WTC11 (cell line): ENCODE data around the gene RETREG3. TPM values are rescaled to one million over a fixed set of nuclear protein-coding genes. Genes with fewer than 3 reads are reported as not detected.
"Not testable (repeated sequence)": the region's sequence is repeated elsewhere in the genome, so short reads cannot be mapped to it uniquely, and the experiment has no call there.

Source experiments
- ATAC-seq: fragments of 200-7000 bp; cut with Tn5 transposase; 2 replicates; pipeline ENCODE4 v1.10.0; 2021; ENCODE audit warnings: mild to moderate bottlenecking, moderate library complexity
- CTCF ChIA-PET: fragments of 300-600 bp; sonication (Branson Sonifier 250); formaldehyde crosslinking; loops from one replicate; lab custom pipeline; 2021; ENCODE audit warnings: antibody characterized with exemption; lab: Charles Lee
- POLR2A ChIA-PET: fragments of 350-600 bp; sonication (Branson Sonifier 250); formaldehyde crosslinking; loops from one replicate; lab custom pipeline; 2021; ENCODE audit warnings: antibody characterized with exemption; lab: Charles Lee
- DNase-seq: peaks from one replicate; pipeline ENCODE4 v3.0.0; 2021; ENCODE audit warnings: low spot score
- H3K27ac Mint-ChIP-seq: 2 replicates; pipeline ENCODE4 v1.8.0; 2021; ENCODE audit warnings: mixed read lengths
- H3K27me3 Mint-ChIP-seq: 2 replicates; pipeline ENCODE4 v1.8.0; 2021; ENCODE audit warnings: low read depth, mild to moderate bottlenecking, moderate library complexity, mixed read lengths
- H3K36me3 Mint-ChIP-seq: 2 replicates; pipeline ENCODE4 v1.8.0; 2021; ENCODE audit warnings: mixed read lengths
- H3K4me1 Mint-ChIP-seq: 2 replicates; pipeline ENCODE4 v1.8.0; 2022; ENCODE audit warnings: mixed read lengths
- H3K4me3 Mint-ChIP-seq: 2 replicates; pipeline ENCODE4 v1.8.0; 2021; ENCODE audit warnings: mild to moderate bottlenecking, moderate library complexity, mixed read lengths
- H3K9me3 Mint-ChIP-seq: 2 replicates; pipeline ENCODE4 v1.8.0; 2021; ENCODE audit warnings: mixed read lengths
- EMX1 ChIP-seq: fragments of 250-450 bp; sonication (Bioruptor Pico); IDR thresholded peaks from 2 replicates; pipeline ENCODE4 v1.8.0; 2021; ENCODE audit warnings: mild to moderate bottlenecking
- FOXJ3 ChIP-seq: sonication (generic); formaldehyde crosslinking; IDR thresholded peaks from 2 replicates; pipeline ENCODE4 v1.9.0; 2021; ENCODE audit warnings: missing genetic modification reagents, mild to moderate bottlenecking, borderline replicate concordance
- FOXP1 ChIP-seq: sonication (generic); formaldehyde crosslinking; IDR thresholded peaks from 2 replicates; pipeline ENCODE4 v1.8.0; 2022; ENCODE audit warnings: missing genetic modification reagents, mild to moderate bottlenecking, moderate library complexity, borderline replicate concordance
- GABPB1 ChIP-seq: sonication (generic); formaldehyde crosslinking; IDR thresholded peaks from 2 replicates; pipeline ENCODE4 v1.8.1; 2023; ENCODE audit warnings: mild to moderate bottlenecking, missing genetic modification reagents
- PRRX2 ChIP-seq: fragments of 250-450 bp; sonication (Bioruptor Pico); IDR thresholded peaks from 2 replicates; pipeline ENCODE4 v1.8.0; 2021; ENCODE audit warnings: mild to moderate bottlenecking
- TEAD1 ChIP-seq: sonication (generic); formaldehyde crosslinking; IDR thresholded peaks from 2 replicates; pipeline ENCODE4 v1.8.0; 2022; ENCODE audit warnings: mild to moderate bottlenecking, missing genetic modification reagents
- ZNF121 ChIP-seq: sonication (generic); formaldehyde crosslinking; IDR thresholded peaks from 2 replicates; pipeline ENCODE4 v1.8.0; 2023; ENCODE audit warnings: missing genetic modification reagents
- ZNF263 ChIP-seq: sonication (generic); formaldehyde crosslinking; IDR thresholded peaks from 2 replicates; pipeline ENCODE4 v1.8.1; 2022; ENCODE audit warnings: low read depth, mild to moderate bottlenecking, moderate library complexity, missing genetic modification reagents
- total RNA-seq: library from RNA; stranded (reverse); gene quantifications from 3 replicates; pipeline ENCODE4 v1.2.3, GENCODE V29; 2021
- TF ChIP-seq, protein P1 (sequence below): fragments of 250-450 bp; sonication (Bioruptor Pico); IDR thresholded peaks from 2 replicates; pipeline ENCODE4 v1.9.0; 2021; ENCODE audit warnings: mild to moderate bottlenecking
- TF ChIP-seq, protein P2 (sequence below): sonication (generic); formaldehyde crosslinking; IDR thresholded peaks from 2 replicates; pipeline ENCODE4 v1.8.0; 2022; ENCODE audit warnings: missing genetic modification reagents
- TF ChIP-seq, protein P3 (sequence below): sonication (generic); formaldehyde crosslinking; conservative IDR thresholded peaks from 2 replicates; pipeline ENCODE4 v1.8.1; 2022; ENCODE audit warnings: mild to moderate bottlenecking, missing genetic modification reagents
- TF ChIP-seq, protein P4 (sequence below): fragments of 250-450 bp; sonication (Bioruptor Pico); IDR thresholded peaks from 2 replicates; pipeline ENCODE4 v1.9.0; 2021; ENCODE audit warnings: mild to moderate bottlenecking
- TF ChIP-seq, protein P5 (sequence below): sonication (generic); formaldehyde crosslinking; IDR thresholded peaks from 2 replicates; pipeline ENCODE4 v1.8.1; 2023; ENCODE audit warnings: mild to moderate bottlenecking, missing genetic modification reagents, moderate library complexity
- TF ChIP-seq, protein P6 (sequence below): sonication (generic); formaldehyde crosslinking; IDR thresholded peaks from 2 replicates; pipeline ENCODE4 v1.8.1; 2023; ENCODE audit warnings: mild to moderate bottlenecking, moderate library complexity, missing genetic modification reagents
- TF ChIP-seq, protein P7 (sequence below): sonication (generic); formaldehyde crosslinking; IDR thresholded peaks from 2 replicates; pipeline ENCODE4 v1.8.1; 2022; ENCODE audit warnings: mild to moderate bottlenecking, missing genetic modification reagents, moderate library complexity, borderline replicate concordance

RETREG3 gene
- total RNA-seq, 1 experiment from 2014 or later, result 40.4 TPM

DNA sequence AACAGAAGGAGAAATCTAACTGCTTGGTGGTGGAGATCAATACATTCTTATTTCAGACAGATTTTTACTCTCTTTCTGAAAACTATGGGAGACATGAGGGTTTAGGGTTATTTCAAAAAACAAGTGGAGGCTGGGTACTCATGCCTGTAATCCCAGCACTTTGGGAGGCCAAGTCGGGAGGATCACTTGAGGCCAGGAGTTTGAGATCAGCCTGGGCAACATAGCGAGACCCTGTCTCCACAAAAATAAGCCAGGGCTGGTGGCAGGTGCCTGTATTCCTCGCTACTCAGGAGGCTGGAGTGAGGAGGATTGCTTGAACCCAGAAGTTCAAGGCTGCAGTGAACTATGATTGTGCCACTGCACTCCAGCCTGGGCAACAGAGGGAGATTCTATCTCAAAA is 12.8 kb upstream of the RETREG3 start:
- ATAC-seq, H3K4me3 Mint-ChIP-seq, H3K9me3 Mint-ChIP-seq, H3K27ac Mint-ChIP-seq, H3K36me3 Mint-ChIP-seq, POLR2A ChIA-PET, DNase-seq: not testable (repeated sequence)
- CTCF ChIA-PET, result interaction anchor here (1.4 to 2.4 kb wide), 3 partner anchors 44 to 59 kb away, joined by 5 to 7 read pairs (median 6); partner anchors contain the start of gene PSMC3IP
- TF ChIP-seq ZNF121 (CRISPR knock-in tag), result peak; percentile 59; the same call in 1 of the 2 replicates
- TF ChIP-seq, all 79 proteins: peak for 1; not testable (repeated sequence) for 78
- not testable (repeated sequence) for H3K27me3 Mint-ChIP-seq
- H3K4me1 Mint-ChIP-seq, result peaks cover 12% of the 10 kb centered on the region

DNA sequence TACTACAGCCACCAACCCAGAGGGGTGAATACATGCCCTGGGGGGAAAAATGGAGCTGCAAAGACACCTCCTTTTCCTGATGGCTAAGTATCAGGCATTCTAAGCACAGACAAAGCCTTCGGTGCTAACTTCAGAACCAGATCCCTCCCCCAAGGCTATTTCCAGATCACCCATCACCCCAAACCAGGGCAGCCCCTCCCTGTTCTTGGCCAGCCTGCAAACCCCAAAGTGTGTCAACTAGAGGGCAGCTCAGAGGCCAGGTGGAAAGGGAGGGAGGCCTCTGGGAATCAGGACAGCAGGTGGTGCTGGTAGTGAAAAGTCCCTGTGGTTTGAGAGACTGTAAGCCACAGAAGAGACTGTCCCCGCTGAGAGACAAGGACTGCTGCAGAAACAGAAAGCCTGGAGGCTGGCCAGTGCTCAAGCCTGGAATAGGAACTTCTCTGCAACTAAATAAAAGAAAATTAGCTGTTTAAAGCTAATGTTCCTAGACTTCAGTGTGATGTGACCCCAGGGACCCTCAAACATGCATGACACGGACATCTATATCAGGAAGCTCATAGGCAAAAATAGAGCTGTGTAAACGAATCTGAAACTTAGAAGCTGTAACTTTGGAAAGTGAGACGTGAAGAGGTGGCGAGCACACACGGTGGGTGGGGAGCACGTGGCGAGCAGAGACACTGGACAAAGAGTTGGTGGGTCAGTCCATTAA is 9.4 kb upstream of the RETREG3 start:
- H3K27ac Mint-ChIP-seq, result peak overlapping the region; percentile 14; the same call in 1 of the 2 replicates

DNA sequence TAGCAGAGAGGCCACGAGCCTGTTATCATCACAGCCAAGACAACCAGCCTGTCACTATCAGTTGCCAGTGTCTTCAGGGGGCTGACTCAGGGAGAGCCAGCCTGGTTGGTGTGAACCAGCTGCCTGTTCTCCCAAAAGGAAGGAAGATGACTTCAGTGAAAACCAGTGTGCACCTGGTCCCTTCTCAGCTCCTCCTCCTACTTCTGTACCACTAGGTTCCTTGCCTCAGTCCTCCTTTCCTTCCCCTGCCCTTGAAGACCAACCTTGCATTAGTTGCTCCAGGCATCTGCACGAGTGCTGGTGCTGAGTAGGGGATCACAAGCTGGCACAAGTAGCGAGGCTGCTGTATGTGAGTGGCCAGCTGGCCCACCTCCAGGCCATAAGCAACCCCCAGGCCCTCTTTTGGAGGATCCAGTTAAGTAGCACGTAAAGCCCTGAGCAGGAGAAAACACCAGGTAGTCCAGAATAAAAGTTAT is 8.8 kb upstream of the RETREG3 start:
- Mint-ChIP-seq H3K27ac (peak overlapping the region; percentile 61; the same call in 1 of the 2 replicates), H3K9me3 (no peaks in the 10 kb centered on the region), H3K36me3 (peaks cover 27% of the 10 kb centered on the region), H3K27me3 (no peaks in the 10 kb centered on the region), H3K4me3 (no peak overlapping the region), H3K4me1 (peaks cover 12% of the 10 kb centered on the region)
- ATAC-seq (peak; percentile 21), DNase-seq (no peak)
- POLR2A ChIA-PET, result interaction anchor here (1.0 to 2.2 kb wide), 6 partner anchors 9 to 126 kb away, joined by 3 to 8 read pairs (median 4); partner anchors contain the start of genes PLEKHH3, RETREG3, TUBG1 and TUBG2
- CTCF ChIA-PET, result interaction anchor here (0.6 to 7.2 kb wide), 17 partner anchors 9 to 306 kb away, joined by 3 to 61 read pairs (median 9); partner anchors contain the start of genes BECN1, CCR10, PLEKHH3 and PSMC3IP
- TF ChIP-seq FOXP1 (CRISPR knock-in tag) (no peak), ZNF263 (CRISPR knock-in tag) (no peak), GABPB1 (CRISPR knock-in tag) (no peak), PRRX2 (CRISPR knock-in tag) (no peak), TEAD1 (CRISPR knock-in tag) (no peak), EMX1 (CRISPR knock-in tag) (no peak), FOXJ3 (CRISPR knock-in tag) (no peak)
- TF ChIP-seq, protein P1, sequence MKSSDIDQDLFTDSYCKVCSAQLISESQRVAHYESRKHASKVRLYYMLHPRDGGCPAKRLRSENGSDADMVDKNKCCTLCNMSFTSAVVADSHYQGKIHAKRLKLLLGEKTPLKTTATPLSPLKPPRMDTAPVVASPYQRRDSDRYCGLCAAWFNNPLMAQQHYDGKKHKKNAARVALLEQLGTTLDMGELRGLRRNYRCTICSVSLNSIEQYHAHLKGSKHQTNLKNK (CRISPR knock-in tag), result no peak
- TF ChIP-seq, protein P2, sequence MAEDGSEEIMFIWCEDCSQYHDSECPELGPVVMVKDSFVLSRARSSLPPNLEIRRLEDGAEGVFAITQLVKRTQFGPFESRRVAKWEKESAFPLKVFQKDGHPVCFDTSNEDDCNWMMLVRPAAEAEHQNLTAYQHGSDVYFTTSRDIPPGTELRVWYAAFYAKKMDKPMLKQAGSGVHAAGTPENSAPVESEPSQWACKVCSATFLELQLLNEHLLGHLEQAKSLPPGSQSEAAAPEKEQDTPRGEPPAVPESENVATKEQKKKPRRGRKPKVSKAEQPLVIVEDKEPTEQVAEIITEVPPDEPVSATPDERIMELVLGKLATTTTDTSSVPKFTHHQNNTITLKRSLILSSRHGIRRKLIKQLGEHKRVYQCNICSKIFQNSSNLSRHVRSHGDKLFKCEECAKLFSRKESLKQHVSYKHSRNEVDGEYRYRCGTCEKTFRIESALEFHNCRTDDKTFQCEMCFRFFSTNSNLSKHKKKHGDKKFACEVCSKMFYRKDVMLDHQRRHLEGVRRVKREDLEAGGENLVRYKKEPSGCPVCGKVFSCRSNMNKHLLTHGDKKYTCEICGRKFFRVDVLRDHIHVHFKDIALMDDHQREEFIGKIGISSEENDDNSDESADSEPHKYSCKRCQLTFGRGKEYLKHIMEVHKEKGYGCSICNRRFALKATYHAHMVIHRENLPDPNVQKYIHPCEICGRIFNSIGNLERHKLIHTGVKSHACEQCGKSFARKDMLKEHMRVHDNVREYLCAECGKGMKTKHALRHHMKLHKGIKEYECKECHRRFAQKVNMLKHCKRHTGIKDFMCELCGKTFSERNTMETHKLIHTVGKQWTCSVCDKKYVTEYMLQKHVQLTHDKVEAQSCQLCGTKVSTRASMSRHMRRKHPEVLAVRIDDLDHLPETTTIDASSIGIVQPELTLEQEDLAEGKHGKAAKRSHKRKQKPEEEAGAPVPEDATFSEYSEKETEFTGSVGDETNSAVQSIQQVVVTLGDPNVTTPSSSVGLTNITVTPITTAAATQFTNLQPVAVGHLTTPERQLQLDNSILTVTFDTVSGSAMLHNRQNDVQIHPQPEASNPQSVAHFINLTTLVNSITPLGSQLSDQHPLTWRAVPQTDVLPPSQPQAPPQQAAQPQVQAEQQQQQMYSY (CRISPR knock-in tag), result no peak
- TF ChIP-seq, protein P3, sequence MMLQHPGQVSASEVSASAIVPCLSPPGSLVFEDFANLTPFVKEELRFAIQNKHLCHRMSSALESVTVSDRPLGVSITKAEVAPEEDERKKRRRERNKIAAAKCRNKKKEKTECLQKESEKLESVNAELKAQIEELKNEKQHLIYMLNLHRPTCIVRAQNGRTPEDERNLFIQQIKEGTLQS (CRISPR knock-in tag), result no peak
- TF ChIP-seq, protein P4, sequence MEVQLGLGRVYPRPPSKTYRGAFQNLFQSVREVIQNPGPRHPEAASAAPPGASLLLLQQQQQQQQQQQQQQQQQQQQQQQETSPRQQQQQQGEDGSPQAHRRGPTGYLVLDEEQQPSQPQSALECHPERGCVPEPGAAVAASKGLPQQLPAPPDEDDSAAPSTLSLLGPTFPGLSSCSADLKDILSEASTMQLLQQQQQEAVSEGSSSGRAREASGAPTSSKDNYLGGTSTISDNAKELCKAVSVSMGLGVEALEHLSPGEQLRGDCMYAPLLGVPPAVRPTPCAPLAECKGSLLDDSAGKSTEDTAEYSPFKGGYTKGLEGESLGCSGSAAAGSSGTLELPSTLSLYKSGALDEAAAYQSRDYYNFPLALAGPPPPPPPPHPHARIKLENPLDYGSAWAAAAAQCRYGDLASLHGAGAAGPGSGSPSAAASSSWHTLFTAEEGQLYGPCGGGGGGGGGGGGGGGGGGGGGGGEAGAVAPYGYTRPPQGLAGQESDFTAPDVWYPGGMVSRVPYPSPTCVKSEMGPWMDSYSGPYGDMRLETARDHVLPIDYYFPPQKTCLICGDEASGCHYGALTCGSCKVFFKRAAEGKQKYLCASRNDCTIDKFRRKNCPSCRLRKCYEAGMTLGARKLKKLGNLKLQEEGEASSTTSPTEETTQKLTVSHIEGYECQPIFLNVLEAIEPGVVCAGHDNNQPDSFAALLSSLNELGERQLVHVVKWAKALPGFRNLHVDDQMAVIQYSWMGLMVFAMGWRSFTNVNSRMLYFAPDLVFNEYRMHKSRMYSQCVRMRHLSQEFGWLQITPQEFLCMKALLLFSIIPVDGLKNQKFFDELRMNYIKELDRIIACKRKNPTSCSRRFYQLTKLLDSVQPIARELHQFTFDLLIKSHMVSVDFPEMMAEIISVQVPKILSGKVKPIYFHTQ (CRISPR knock-in tag), result no peak

More for the DNA sequence above, 9.4 kb upstream of the RETREG3 start:
- peak; percentile 70 for DNase-seq
- POLR2A ChIA-PET, result interaction anchor here (0.7 to 2.2 kb wide), 7 partner anchors 9 to 125 kb away, joined by 3 to 8 read pairs (median 3); partner anchors contain the start of genes PLEKHH3, RETREG3, TUBG1 and TUBG2
- H3K27me3 Mint-ChIP-seq, result no peaks in the 10 kb centered on the region
- ATAC-seq, result peak; percentile 97
- CTCF ChIA-PET, result interaction anchor here (0.6 to 7.2 kb wide), 19 partner anchors 8 to 305 kb away, joined by 3 to 61 read pairs (median 7); partner anchors contain the start of genes BECN1, CCR10, PLEKHH3 and PSMC3IP
- peaks cover 23% of the 10 kb centered on the region for H3K36me3 Mint-ChIP-seq
- H3K4me1 Mint-ChIP-seq, result peaks cover 12% of the 10 kb centered on the region
- TF ChIP-seq GABPB1 (CRISPR knock-in tag) (peak; percentile 9; the same call in 1 of the 2 replicates), ZNF121 (CRISPR knock-in tag) (peak; percentile 90)
- TF ChIP-seq, protein P1 (CRISPR knock-in tag), result no peak
- TF ChIP-seq, protein P5, sequence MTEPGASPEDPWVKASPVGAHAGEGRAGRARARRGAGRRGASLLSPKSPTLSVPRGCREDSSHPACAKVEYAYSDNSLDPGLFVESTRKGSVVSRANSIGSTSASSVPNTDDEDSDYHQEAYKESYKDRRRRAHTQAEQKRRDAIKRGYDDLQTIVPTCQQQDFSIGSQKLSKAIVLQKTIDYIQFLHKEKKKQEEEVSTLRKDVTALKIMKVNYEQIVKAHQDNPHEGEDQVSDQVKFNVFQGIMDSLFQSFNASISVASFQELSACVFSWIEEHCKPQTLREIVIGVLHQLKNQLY, result no peak
- TF ChIP-seq, protein P6, sequence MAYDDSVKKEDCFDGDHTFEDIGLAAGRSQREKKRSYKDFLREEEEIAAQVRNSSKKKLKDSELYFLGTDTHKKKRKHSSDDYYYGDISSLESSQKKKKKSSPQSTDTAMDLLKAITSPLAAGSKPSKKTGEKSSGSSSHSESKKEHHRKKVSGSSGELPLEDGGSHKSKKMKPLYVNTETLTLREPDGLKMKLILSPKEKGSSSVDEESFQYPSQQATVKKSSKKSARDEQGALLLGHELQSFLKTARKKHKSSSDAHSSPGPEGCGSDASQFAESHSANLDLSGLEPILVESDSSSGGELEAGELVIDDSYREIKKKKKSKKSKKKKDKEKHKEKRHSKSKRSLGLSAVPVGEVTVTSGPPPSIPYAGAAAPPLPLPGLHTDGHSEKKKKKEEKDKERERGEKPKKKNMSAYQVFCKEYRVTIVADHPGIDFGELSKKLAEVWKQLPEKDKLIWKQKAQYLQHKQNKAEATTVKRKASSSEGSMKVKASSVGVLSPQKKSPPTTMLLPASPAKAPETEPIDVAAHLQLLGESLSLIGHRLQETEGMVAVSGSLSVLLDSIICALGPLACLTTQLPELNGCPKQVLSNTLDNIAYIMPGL (CRISPR knock-in tag), result peak; percentile 37; the same call in 1 of the 2 replicates
- TF ChIP-seq, protein P7, sequence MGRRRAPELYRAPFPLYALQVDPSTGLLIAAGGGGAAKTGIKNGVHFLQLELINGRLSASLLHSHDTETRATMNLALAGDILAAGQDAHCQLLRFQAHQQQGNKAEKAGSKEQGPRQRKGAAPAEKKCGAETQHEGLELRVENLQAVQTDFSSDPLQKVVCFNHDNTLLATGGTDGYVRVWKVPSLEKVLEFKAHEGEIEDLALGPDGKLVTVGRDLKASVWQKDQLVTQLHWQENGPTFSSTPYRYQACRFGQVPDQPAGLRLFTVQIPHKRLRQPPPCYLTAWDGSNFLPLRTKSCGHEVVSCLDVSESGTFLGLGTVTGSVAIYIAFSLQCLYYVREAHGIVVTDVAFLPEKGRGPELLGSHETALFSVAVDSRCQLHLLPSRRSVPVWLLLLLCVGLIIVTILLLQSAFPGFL, result no peak
- no peak overlapping the region for H3K4me3 Mint-ChIP-seq
- H3K9me3 Mint-ChIP-seq, result no peaks in the 10 kb centered on the region
